Esophagus squamous epithelium (tissue), 5 donors: ENCODE measurements around the gene COPS7B. TPM values are rescaled to one million over a fixed set of nuclear protein-coding genes. Genes with fewer than 3 reads are reported as not detected.
A peak's percentile ranks its signal among the peaks of the same experiment; 100 is the strongest.

ENCODE experiments used
- DNase-seq: peaks from one replicate; lab custom pipeline; 2025; lab: John Stamatoyannopoulos, UW
- H3K27ac ChIP-seq, 4 donors: fragments of 200-600 bp; sonication (generic); one replicate each; pipeline ENCODE4 v1.5.1; 2016 to 2019; ENCODE audit warnings: mild to moderate bottlenecking in 1 of 4
- H3K27me3 ChIP-seq, 4 donors: fragments of 200-600 bp; sonication (generic); 1 replicate in 3 of 4; 2 replicates in 1 of 4; pipeline versions ENCODE4 v1.5.1 to v1.6.0; 2017 to 2021; ENCODE audit warnings: antibody characterized with exemption in 1 of 4
- H3K36me3 ChIP-seq, 3 donors: fragments of 200-600 bp; sonication (generic); one replicate each; pipeline ENCODE4 v1.5.1; 2016 to 2019
- H3K4me1 ChIP-seq, 3 donors: fragments of 200-600 bp; sonication (generic); one replicate each; pipeline ENCODE4 v1.5.1; 2017 to 2019
- H3K4me3 ChIP-seq, 4 donors: fragments of 200-600 bp; sonication (generic); 1 replicate in 3 of 4; 2 replicates in 1 of 4; pipeline ENCODE4 v1.5.1; 2016 to 2019; ENCODE audit warnings: mild to moderate bottlenecking in 2 of 4, moderate library complexity in 1 of 4
- H3K9me3 ChIP-seq, 3 donors: fragments of 200-600 bp; sonication (generic); one replicate each; pipeline ENCODE4 v1.5.1; 2016 to 2019
- POLR2A ChIP-seq, 4 donors: fragments of 450-650 bp; IDR thresholded peaks; one replicate each; pipeline ENCODE4 v1.6.1; 2017; ENCODE audit warnings: antibody characterized with exemption in 4 of 4, mild to moderate bottlenecking in 4 of 4, moderate library complexity in 3 of 4
- WGBS, 2 donors: methylation state at CpG; one replicate each; pipeline ENCODE4 v1.1.5; 2018; 5-methylcytosine and 5-hydroxymethylcytosine counted together
- intact Hi-C: fragments of 100-400 bp; cut with DNase I; formaldehyde crosslinking; loops from one replicate; pipeline ENCODE4 v1.15.0; 2022
- total RNA-seq, 4 donors: library from RNA; depleted of rRNA; stranded (reverse); fragments of >200 nt; gene quantifications; one replicate each; pipeline ENCODE4 v1.1.0, GENCODE V29; 2016
- TF ChIP-seq, protein P1 (sequence below), 6 experiments: fragments of 450-650 bp in 4 of 6; fragments of 200-600 bp in 2 of 6; sonication (generic) in 2 of 6; IDR thresholded peaks; one replicate each; pipeline ENCODE4 v1.5.1; 2016 to 2019; ENCODE audit warnings: antibody characterized with exemption in 6 of 6, mild to moderate bottlenecking in 4 of 6, moderate library complexity in 4 of 6
- donor health status: DM: yes; HTN: yes; CAD: no.

Gene COPS7B
- total RNA-seq, 4 donors from 2014 or later, result 10.7 to 23.2 (median 22.1) TPM

DNA sequence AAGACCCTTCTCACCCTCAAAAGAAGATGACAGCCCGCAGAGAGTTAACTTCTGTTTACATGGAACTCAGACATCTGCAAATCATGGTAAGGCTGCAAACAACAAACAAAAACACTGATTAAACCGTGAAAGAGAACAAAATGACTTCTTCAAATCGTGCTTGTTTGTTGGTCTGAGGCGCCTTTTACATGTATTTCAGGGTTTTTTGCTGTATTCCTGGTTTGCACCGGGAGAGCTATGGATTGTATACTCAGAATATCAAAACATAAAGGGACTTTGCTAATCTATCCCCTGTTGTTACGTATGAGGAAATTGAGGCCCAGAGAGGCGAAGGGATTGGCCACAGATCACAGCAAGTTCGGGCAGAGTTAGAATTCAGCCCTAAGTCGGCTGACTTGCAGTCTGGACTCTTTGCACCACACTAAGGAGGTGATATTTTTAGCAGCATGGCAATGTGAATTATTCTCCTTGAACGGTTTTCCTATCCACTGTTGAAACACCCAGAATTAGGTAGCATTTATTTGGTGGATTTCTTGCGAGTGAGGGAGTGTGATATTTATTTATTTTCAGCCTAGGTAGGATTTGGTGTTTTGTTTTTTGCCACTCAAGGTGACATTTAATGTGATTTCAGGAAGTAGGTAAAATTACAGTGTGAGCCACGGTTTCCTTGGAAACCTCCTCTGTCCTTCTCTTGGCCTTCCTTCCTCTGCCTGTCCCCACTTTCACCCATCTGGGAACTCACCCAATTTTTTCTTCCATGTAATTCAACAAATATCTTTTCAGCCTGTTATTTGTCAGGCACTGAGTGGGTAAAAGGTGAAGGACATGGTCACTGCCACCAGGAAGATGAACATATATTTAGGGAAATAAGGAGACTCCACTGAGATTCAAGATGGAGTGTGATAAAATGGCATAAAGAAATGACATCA lies 4.2 kb upstream of the COPS7B start:
- TF ChIP-seq POLR2A (IDR thresholded peaks at IDR 0.05), result peak in 1 of 4 donors; percentile 0
- TF ChIP-seq, protein P1, sequence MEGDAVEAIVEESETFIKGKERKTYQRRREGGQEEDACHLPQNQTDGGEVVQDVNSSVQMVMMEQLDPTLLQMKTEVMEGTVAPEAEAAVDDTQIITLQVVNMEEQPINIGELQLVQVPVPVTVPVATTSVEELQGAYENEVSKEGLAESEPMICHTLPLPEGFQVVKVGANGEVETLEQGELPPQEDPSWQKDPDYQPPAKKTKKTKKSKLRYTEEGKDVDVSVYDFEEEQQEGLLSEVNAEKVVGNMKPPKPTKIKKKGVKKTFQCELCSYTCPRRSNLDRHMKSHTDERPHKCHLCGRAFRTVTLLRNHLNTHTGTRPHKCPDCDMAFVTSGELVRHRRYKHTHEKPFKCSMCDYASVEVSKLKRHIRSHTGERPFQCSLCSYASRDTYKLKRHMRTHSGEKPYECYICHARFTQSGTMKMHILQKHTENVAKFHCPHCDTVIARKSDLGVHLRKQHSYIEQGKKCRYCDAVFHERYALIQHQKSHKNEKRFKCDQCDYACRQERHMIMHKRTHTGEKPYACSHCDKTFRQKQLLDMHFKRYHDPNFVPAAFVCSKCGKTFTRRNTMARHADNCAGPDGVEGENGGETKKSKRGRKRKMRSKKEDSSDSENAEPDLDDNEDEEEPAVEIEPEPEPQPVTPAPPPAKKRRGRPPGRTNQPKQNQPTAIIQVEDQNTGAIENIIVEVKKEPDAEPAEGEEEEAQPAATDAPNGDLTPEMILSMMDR (IDR thresholded peaks at IDR 0.05), result no peak
- intact Hi-C loops, result loop anchor here (10.0 kb wide), 1 partner anchor 107 kb away; no protein-coding TSS in a partner anchor
- H3K4me1 ChIP-seq, result peaks cover 25 to 63% (median 38%) of the 10 kb centered on the region in 3 donors
- peak overlapping the region; percentile 85 to 91 (median 89) for H3K27ac ChIP-seq
- no peak for DNase-seq
- no peaks in the 10 kb centered on the region for H3K36me3 ChIP-seq
- no peaks in the 10 kb centered on the region for H3K9me3 ChIP-seq
- H3K27me3 ChIP-seq, result no peaks in the 10 kb centered on the region
- WGBS, 2 donors, result 0 to 2% methylated on average over 10 to 12 of the region's 12 CpGs
- peak overlapping the region; percentile 69 to 83 (median 73) for H3K4me3 ChIP-seq

DNA sequence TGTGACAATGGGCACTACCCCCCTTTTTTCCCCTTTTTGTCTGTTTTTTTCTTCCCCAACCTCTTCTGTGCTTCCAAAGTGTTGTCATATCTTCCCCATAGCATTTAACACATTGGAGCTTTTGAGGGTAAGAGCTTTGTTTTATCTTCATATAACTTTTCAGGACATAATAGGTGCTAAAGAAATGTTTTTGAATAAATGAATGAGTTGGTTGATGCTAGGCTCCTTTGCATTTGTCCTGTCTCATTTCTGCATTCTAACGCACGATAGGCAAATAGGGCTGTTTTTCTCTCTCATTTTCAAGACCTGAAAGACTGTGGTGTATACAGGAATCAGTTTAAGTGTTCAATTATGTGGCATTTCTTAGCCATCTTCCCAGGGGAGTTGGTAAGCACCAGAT lies 832 bp upstream of the COPS7B start:
- H3K9me3 ChIP-seq, result no peaks in the 10 kb centered on the region
- TF ChIP-seq, protein P1 (IDR thresholded peaks at IDR 0.05), result no peak
- TF ChIP-seq POLR2A (IDR thresholded peaks at IDR 0.05), result no peak
- H3K4me3 ChIP-seq, result peak overlapping the region in 2 of 4 donors; percentile 81 to 99
- peaks cover 25 to 68% (median 37%) of the 10 kb centered on the region in 3 donors for H3K4me1 ChIP-seq
- DNase-seq, result no peak
- intact Hi-C loops, result loop anchor here (10.0 kb wide), 1 partner anchor 111 kb away; no protein-coding TSS in a partner anchor
- peaks cover 2 to 21% (median 6%) of the 10 kb centered on the region in 3 donors for H3K36me3 ChIP-seq
- no peaks in the 10 kb centered on the region for H3K27me3 ChIP-seq
- no peak overlapping the region for H3K27ac ChIP-seq
- 82 to 83% methylated on average over 2 of the region's 2 CpGs for WGBS, 2 donors

DNA sequence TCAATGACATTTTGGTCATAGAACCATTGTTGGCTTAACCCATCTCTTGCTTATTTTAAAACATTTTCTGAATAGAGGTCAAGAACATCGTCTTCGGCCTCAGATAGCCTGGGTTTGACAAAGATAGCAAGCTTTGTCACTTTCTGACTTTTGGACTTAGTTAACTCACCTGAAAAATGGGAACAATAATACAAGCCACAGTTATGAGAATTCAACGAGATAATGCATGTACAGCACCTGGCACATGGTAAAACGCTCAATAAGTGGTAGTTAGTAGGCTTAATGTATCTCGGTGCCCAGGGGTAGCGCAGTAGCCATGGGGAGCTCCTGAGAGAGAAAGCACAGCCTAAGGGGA lies 446 bp upstream of the COPS7B start:
- Histone ChIP-seq H3K4me3 (peak overlapping the region; percentile 81 to 99 (median 92)), H3K36me3 (peaks cover 2 to 25% (median 6%) of the 10 kb centered on the region in 3 donors), H3K4me1 (peaks cover 25 to 64% (median 37%) of the 10 kb centered on the region in 3 donors), H3K27me3 (no peaks in the 10 kb centered on the region), H3K27ac (peak overlapping the region; percentile 71 to 82 (median 78)), H3K9me3 (no peaks in the 10 kb centered on the region)
- WGBS, 2 donors, result 39 to 44% methylated on average over 5 to 6 of the region's 6 CpGs
- no peak for DNase-seq
- intact Hi-C loops, result loop anchor here (10.0 kb wide), 1 partner anchor 111 kb away; no protein-coding TSS in a partner anchor
- TF ChIP-seq, protein P1 (IDR thresholded peaks at IDR 0.05), result no peak
- no peak for TF ChIP-seq POLR2A (IDR thresholded peaks at IDR 0.05)

DNA sequence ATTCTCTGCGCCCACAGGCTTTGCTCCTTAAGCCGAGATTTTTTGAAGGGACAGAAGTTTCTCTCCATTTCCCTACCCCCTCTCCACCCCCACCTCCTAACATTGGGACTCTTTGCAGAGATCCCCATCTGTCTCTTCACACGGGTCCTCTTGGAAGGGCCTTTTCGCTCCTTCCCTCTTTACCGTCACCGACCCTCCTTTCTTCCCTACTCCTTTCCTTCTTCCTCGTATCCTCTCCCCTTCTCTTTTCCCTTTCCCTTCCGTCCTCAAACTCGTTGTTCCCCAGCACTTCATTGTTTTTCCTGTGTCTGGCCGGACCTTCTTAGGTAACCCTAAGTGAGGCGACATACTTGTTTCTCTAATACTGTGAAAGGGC lies 660 bp downstream of the COPS7B start:
- no peaks in the 10 kb centered on the region for H3K9me3 ChIP-seq
- H3K36me3 ChIP-seq, result peaks cover 2 to 36% (median 6%) of the 10 kb centered on the region in 3 donors
- H3K4me3 ChIP-seq, result peak overlapping the region; percentile 81 to 99 (median 92)
- intact Hi-C loops, result loop anchor here (10.0 kb wide), 1 partner anchor 112 kb away; no protein-coding TSS in a partner anchor
- peak overlapping the region; percentile 71 to 82 (median 78) for H3K27ac ChIP-seq
- 7 to 13% methylated on average over 11 of the region's 11 CpGs for WGBS, 2 donors
- no peaks in the 10 kb centered on the region for H3K27me3 ChIP-seq
- peaks cover 25 to 63% (median 37%) of the 10 kb centered on the region in 3 donors for H3K4me1 ChIP-seq
- DNase-seq, result no peak
- TF ChIP-seq POLR2A (IDR thresholded peaks at IDR 0.05), result no peak
- TF ChIP-seq, protein P1 (IDR thresholded peaks at IDR 0.05), result no peak

DNA sequence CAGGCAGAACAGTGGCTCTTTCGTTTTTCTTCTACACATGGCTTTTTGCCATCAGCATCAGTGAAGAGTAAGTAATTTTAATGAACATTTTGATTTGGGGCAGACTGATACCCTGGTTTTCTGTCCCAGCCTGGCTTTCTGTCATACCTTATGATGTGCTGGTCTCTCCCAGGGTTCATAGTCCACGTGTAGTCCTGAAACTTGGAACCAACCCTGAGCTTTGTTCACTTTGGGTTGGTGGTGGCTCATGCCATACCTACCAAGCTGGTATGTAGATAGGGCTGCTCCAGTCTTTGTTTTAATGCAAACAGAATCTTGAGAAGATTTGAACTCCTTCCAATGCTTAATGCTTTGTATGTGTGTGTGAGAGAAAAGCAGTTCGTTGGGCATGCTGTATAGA lies 4.9 kb downstream of the COPS7B start:
- Histone ChIP-seq H3K27me3 (no peaks in the 10 kb centered on the region), H3K27ac (no peak overlapping the region), H3K4me3 (no peak overlapping the region), H3K36me3 (peaks cover 8 to 78% (median 11%) of the 10 kb centered on the region in 3 donors), H3K4me1 (peaks cover 9 to 31% (median 9%) of the 10 kb centered on the region in 3 donors), H3K9me3 (no peaks in the 10 kb centered on the region)
- TF ChIP-seq POLR2A (IDR thresholded peaks at IDR 0.05), result no peak
- TF ChIP-seq, protein P1 (IDR thresholded peaks at IDR 0.05), result no peak
- intact Hi-C loops, result no loop called here
- WGBS, 2 donors, result 69% methylated on average over 2 to 3 of the region's 3 CpGs
- DNase-seq, result no peak
